Spleen (tissue), 11 donors: ENCODE data around the gene GLRB. TPM values are rescaled to one million over a fixed set of nuclear protein-coding genes. Genes with fewer than 3 reads are reported as not detected.
A peak's percentile ranks its signal among the peaks of the same experiment; 100 is the strongest.

Source experiments
- DNase-seq: peaks from one replicate; pipeline ENCODE4 v3.0.0-alpha.2; 2020
- H3K27ac ChIP-seq, 8 donors: fragments of 200-600 bp; sonication (generic) in 7 of 8; 1 replicate in 4 of 8; 2 replicates in 4 of 8; pipeline versions ENCODE4 v1.5.0 to v1.8.0; 2016 to 2021; ENCODE audit warnings: inconsistent platforms in 4 of 8, mild to moderate bottlenecking in 4 of 8, moderate library complexity in 1 of 8
- H3K27me3 ChIP-seq, 7 donors: fragments of 200-600 bp; sonication (generic) in 6 of 7; replicated peaks in 1 of 7; 1 replicate in 4 of 7; 2 replicates in 3 of 7; pipeline versions ENCODE4 v1.5.0 to v1.8.0; 2016 to 2021; ENCODE audit warnings: inconsistent platforms in 3 of 7, mild to moderate bottlenecking in 1 of 7
- H3K36me3 ChIP-seq, 6 donors: fragments of 200-600 bp; sonication (generic) in 5 of 6; 1 replicate in 4 of 6; 2 replicates in 2 of 6; pipeline versions ENCODE4 v1.5.0 to v1.8.0; 2016 to 2021; ENCODE audit warnings: inconsistent platforms in 2 of 6
- H3K4me1 ChIP-seq, 6 donors: fragments of 200-600 bp; sonication (generic) in 5 of 6; 1 replicate in 3 of 6; 2 replicates in 3 of 6; pipeline versions ENCODE4 v1.5.0 to v1.8.0; 2016 to 2021; ENCODE audit warnings: inconsistent platforms in 3 of 6
- H3K4me3 ChIP-seq, 8 donors: fragments of 200-600 bp; sonication (generic) in 7 of 8; 1 replicate in 4 of 8; 2 replicates in 4 of 8; pipeline versions ENCODE4 v1.5.0 to v1.8.0; 2016 to 2021; ENCODE audit warnings: inconsistent platforms in 4 of 8, mild to moderate bottlenecking in 4 of 8, moderate library complexity in 2 of 8
- H3K9me3 ChIP-seq, 8 donors: fragments of 200-600 bp; sonication (generic) in 7 of 8; 1 replicate in 4 of 8; 2 replicates in 4 of 8; pipeline versions ENCODE4 v1.5.0 to v1.8.0; 2016 to 2021; ENCODE audit warnings: inconsistent platforms in 4 of 8
- CTCF ChIP-seq, 11 experiments: fragments of 200-600 bp in 7 of 11; fragments of 450-650 bp in 4 of 11; sonication (generic) in 4 of 11; IDR thresholded peaks in 8 of 11; conservative IDR thresholded peaks in 3 of 11; 1 replicate in 7 of 11; 2 replicates in 4 of 11; pipeline versions ENCODE4 v1.4.0 to v1.8.0; 2016 to 2021; ENCODE audit warnings: antibody characterized with exemption in 11 of 11, inconsistent platforms in 4 of 11, mild to moderate bottlenecking in 1 of 11
- POLR2A ChIP-seq, 3 donors: fragments of 450-650 bp; IDR thresholded peaks; one replicate each; pipeline ENCODE4 v1.5.1; 2017; ENCODE audit warnings: antibody characterized with exemption in 3 of 3, mild to moderate bottlenecking in 1 of 3
- POLR2AphosphoS5 ChIP-seq, 3 donors: sonication (generic); formaldehyde crosslinking; IDR thresholded peaks; one replicate each; pipeline ENCODE4 v1.5.1; 2017; ENCODE audit warnings: antibody characterized with exemption in 3 of 3
- WGBS, 5 donors: extraction: QIAGEN DNeasy Blood & Tissue Kit in 3 of 5; methylation state at CpG; one replicate each; pipeline versions ENCODE4 v1.1.5 to v1.1.7; 2013 to 2018; 5-methylcytosine and 5-hydroxymethylcytosine counted together
- intact Hi-C: fragments of 100-400 bp; cut with DNase I; formaldehyde crosslinking; loops from one replicate; pipeline ENCODE4 v1.15.0; 2023; ENCODE audit warnings: low total_unique reads
- polyA plus RNA-seq, 3 donors: library from polyadenylated mRNA; stranded (reverse); fragments of 200-250 nt; gene quantifications; one replicate each; pipeline ENCODE4 v1.2.1, GENCODE V29; 2013
- total RNA-seq, 7 donors: library from RNA; depleted of rRNA in 3 of 7; stranded (reverse); fragments of >200 nt in 3 of 7; fragmentation: NEBNext Ultra II Directional in 4 of 7; extraction: Animal tissue kit (Norgen Biotek cat#: 25700) in 4 of 7; gene quantifications; one replicate each; pipeline versions ENCODE4 v1.1.0 to v1.2.1, GENCODE V29; 2016 to 2021
- donor health status: healthy with polysubstance abuse.
- donor health status: DM: no; HTN: no; CAD: no; lungs with moderate emphysema.
- donor health status: DM: no; HTN: no; CAD: no.
- donor health status: Bipolar disorder and iron deficiency.
- donor health status: healthy.
- donor health status: DM: no; HTN: no; CAD: no.
- donor health status: DM: yes; HTN: yes; CAD: no.

Gene GLRB
- total and polyA plus RNA-seq, 10 donors: 0.03 to 0.08 TPM; not detected in 8

GRCh38 chr4:157075401-157075800 lies 549 bp upstream of the GLRB start:
- no peaks in the 10 kb centered on the region for H3K9me3 ChIP-seq
- no peaks in the 10 kb centered on the region for H3K36me3 ChIP-seq
- no peak for DNase-seq
- no peak overlapping the region for H3K4me3 ChIP-seq
- intact Hi-C loops: no loop called here
- WGBS, 5 donors: 67 to 88% (median 74%) methylated on average over 2 of the region's 2 CpGs
- peaks cover 0 to 10% (median 3%) of the 10 kb centered on the region in 6 donors for H3K4me1 ChIP-seq
- peaks cover 0 to 47% (median 9%) of the 10 kb centered on the region in 7 donors for H3K27me3 ChIP-seq
- no peak overlapping the region for H3K27ac ChIP-seq
- no peak for TF ChIP-seq CTCF (IDR thresholded peaks at IDR 0.05 in 8 of 11, conservative IDR thresholded peaks at IDR 0.05 in 3 of 11)
- TF ChIP-seq POLR2A (IDR thresholded peaks at IDR 0.05): no peak
- TF ChIP-seq POLR2AphosphoS5 (IDR thresholded peaks at IDR 0.05): no peak

DNA sequence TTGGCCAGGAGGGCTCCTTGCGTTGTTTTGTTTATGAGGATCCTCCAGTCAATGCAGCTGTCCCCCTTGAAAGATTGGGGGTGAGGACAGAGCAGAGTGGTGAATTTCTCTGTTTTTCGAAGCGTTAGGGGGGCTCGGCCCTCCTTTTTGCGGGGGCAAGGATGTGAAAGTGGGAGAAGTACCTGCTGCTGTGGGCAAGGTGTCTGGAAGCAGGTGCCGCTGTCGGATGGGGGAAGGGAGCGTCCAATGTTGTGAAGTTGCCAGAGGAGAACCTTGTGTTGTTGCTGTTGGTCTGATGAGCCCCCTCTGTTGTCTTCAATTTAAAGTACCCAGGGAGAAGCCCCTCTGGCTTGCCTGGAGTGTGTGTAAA lies 613 bp downstream of the GLRB start:
- no peak for DNase-seq
- intact Hi-C loops: no loop called here
- no peak overlapping the region for H3K27ac ChIP-seq
- no peaks in the 10 kb centered on the region for H3K36me3 ChIP-seq
- no peak for TF ChIP-seq POLR2A (IDR thresholded peaks at IDR 0.05)
- TF ChIP-seq CTCF (IDR thresholded peaks at IDR 0.05 in 8 of 11, conservative IDR thresholded peaks at IDR 0.05 in 3 of 11): no peak
- TF ChIP-seq POLR2AphosphoS5 (IDR thresholded peaks at IDR 0.05): no peak
- peaks cover 0 to 47% (median 9%) of the 10 kb centered on the region in 7 donors for H3K27me3 ChIP-seq
- peak overlapping the region in 5 of 8 donors; percentile 23 to 59 (median 34) for H3K4me3 ChIP-seq
- peaks cover 0 to 10% (median 3%) of the 10 kb centered on the region in 6 donors for H3K4me1 ChIP-seq
- 1 to 9% (median 3%) methylated on average over 8 of the region's 8 CpGs for WGBS, 5 donors
- H3K9me3 ChIP-seq: no peaks in the 10 kb centered on the region

DNA sequence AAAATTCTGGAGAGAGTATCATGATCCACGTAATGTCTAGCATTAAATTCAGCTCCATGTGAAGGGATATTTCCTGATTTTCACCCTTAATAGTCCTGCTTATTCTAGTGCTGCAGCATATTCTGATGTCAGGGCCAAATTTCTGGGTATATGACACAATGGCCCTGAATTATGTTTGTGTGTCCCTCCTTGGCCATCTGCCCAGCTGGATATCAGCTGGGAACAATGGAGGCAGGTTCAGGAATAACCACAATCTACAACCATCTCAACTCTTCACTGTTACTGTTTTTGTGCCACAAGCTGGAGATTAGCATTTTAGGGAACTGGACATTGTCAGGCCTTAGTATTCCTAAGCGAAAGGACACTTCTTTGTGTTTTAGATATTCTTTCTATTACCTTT lies 3.5 kb downstream of the GLRB start:
- 82 to 93% (median 90%) methylated on average over 2 of the region's 2 CpGs for WGBS, 5 donors
- H3K9me3 ChIP-seq: no peaks in the 10 kb centered on the region
- no peak for TF ChIP-seq POLR2A (IDR thresholded peaks at IDR 0.05)
- H3K27ac ChIP-seq: no peak overlapping the region
- no peak for DNase-seq
- H3K27me3 ChIP-seq: peaks cover 0 to 47% (median 9%) of the 10 kb centered on the region in 7 donors
- H3K36me3 ChIP-seq: no peaks in the 10 kb centered on the region
- H3K4me1 ChIP-seq: peaks cover 0 to 10% (median 3%) of the 10 kb centered on the region in 6 donors
- no peak overlapping the region for H3K4me3 ChIP-seq
- intact Hi-C loops: no loop called here

GRCh38 chr4:157080605-157081004 lies 4.7 kb downstream of the GLRB start:
- intact Hi-C loops: no loop called here
- TF ChIP-seq CTCF (IDR thresholded peaks at IDR 0.05 in 8 of 11, conservative IDR thresholded peaks at IDR 0.05 in 3 of 11) (no peak), POLR2A (IDR thresholded peaks at IDR 0.05) (no peak), POLR2AphosphoS5 (IDR thresholded peaks at IDR 0.05) (no peak)
- H3K27ac ChIP-seq: no peak overlapping the region
- peaks cover 0 to 36% (median 9%) of the 10 kb centered on the region in 7 donors for H3K27me3 ChIP-seq
- H3K36me3 ChIP-seq: no peaks in the 10 kb centered on the region
- no peak overlapping the region for H3K4me3 ChIP-seq
- H3K9me3 ChIP-seq: no peaks in the 10 kb centered on the region
- DNase-seq: no peak
- peaks cover 0 to 9% (median 3%) of the 10 kb centered on the region in 6 donors for H3K4me1 ChIP-seq

DNA sequence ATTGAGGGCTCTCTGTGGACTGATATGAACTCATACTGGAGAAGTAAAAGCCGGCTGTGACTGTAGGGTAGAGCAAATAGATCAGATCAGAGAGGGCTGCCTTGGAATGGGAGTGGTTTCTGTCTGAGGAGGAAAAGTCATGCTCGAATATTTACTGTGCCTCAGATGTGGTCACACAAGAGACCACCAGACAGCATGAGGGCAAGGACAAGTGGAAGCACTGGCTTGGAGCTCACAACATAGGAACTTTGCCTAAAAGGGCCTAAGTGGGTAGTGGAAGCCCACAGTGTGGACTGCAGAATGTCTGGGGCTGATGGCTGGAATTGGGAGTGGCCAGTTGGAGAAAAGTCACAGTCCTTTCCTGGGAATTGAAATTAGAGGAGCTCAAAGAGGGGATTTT lies 19.8 kb downstream of the GLRB start:
- H3K4me3 ChIP-seq: no peak overlapping the region
- no peaks in the 10 kb centered on the region for H3K36me3 ChIP-seq
- intact Hi-C loops: no loop called here
- no peaks in the 10 kb centered on the region for H3K27me3 ChIP-seq
- no peaks in the 10 kb centered on the region for H3K9me3 ChIP-seq
- no peak for DNase-seq
- whole genome bisulfite sequencing, 5 donors: 68 to 83% (median 77%) methylated on average over 2 of the region's 2 CpGs
- TF ChIP-seq POLR2AphosphoS5 (IDR thresholded peaks at IDR 0.05) (no peak), POLR2A (IDR thresholded peaks at IDR 0.05) (no peak), CTCF (IDR thresholded peaks at IDR 0.05 in 8 of 11, conservative IDR thresholded peaks at IDR 0.05 in 3 of 11) (no peak)
- H3K4me1 ChIP-seq: no peaks in the 10 kb centered on the region
- H3K27ac ChIP-seq: no peak overlapping the region
